GM18526 (cell line): ENCODE data around the gene GRID2.

Source experiments
- POLR2A ChIP-seq: IDR thresholded peaks from 3 replicates; pipeline ENCODE4 v1.6.1; 2011; ENCODE audit not compliant: insufficient read length; ENCODE audit errors: extremely low read depth

The GRID2 gene

DNA sequence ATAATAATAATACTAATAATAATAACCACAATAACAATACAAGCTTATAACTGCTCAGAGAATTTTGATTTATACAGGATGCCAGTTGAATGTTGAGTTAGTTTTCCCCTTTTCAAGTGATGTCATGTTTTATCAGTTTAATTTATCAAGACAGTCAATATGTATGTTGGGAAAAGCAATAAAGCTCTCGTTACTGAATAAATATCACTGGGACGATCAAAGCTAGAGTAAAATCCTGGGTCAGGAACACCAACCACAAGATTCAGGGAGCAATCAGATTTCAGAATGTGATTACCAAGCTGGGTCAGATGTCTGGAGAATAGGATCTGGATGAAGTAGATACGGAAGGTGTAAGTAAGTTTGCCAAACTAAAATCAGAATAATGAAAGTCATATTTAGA lies 179.6 kb downstream of the GRID2 start:
- TF ChIP-seq POLR2A = no peak

GRCh38 chr4:92488496-92488895 lies 184.7 kb downstream of the GRID2 start:
- no peak for TF ChIP-seq POLR2A

DNA sequence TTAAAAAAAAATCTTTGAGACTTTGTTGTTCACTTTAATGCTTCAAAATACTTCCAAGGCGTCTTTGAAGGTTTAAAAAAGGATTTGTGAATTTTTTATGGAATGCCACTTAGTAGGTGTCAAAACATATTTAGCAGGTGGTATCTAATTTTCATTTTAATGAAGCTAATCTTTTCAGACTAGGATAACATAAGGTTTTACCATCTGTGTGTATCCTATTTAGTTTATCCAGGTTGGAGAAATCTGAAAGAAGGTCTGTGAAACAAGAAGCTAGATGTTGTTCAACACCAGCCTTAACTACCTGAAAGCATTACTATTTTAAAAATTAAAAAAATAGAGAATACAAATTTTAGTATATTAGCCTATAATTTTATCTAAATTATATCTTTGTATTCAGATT lies 193.4 kb downstream of the GRID2 start:
- no peak for TF ChIP-seq POLR2A

DNA sequence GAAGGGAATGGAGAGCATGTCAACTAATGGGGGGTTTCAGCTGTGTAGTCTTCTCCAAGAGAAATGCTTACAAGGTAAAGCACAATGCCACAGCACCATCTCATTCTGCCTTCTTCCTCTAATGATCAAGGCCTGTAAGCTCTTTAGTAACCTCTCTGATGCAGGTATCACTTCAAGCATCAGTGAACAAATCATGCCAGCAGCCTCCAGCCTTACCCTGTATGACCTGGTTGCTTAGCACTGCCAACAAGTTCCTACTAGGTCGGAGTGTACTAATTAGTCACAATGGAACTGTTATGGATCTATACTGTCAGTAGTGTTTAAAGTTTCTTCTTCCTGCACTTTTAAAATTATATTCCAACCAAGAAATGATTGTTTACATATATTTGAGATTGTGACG lies 197.7 kb downstream of the GRID2 start:
- TF ChIP-seq POLR2A = no peak

- no peak for TF ChIP-seq POLR2A
These were observed 203.2 kb downstream of the GRID2 start for GRCh38 chr4:92506933-92507332.

- TF ChIP-seq POLR2A = no peak
These were observed 210.9 kb downstream of the GRID2 start for GRCh38 chr4:92514627-92515026.

GRCh38 chr4:92516450-92516849 lies 212.7 kb downstream of the GRID2 start:
- TF ChIP-seq POLR2A = no peak

DNA sequence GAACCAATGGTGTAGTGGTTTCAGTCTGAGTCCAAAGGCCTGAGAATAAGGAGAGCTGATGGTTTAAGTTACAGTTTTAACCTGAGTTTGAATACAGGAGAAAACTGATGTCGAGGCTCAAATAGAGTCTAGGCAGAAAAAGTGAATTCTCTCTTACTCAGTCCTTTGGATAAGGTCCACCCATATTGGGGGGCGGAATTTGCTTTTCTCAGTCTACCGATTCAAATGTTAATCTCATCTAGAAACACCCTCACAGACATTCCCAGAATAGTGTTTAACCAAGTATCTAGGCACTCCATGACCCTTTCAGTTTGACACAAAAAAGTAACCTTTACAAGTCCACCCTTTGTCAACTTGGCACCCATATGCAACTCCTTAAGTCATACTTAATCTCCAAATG lies 216.0 kb downstream of the GRID2 start:
- TF ChIP-seq POLR2A = no peak

DNA sequence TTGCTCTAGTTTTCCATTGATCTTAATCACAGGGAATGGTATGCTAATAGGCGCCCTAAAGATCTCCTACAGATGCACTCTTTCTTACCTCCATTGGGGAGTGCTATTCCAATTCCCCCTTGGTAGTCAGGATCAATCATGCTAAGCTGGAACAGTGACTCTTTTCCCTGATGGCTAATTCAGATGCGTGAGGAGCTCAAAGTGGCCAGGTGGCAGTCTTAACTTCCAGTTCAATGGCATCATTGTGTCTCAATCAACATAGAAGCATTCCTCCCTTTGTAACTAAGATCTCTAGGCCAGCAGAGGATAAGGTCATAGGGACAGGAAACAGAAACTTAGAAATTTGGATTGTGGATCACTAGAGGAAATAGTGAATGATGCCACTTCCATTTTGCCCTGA lies 216.8 kb downstream of the GRID2 start:
- TF ChIP-seq POLR2A = no peak

GRCh38 chr4:92521941-92522340 lies 218.2 kb downstream of the GRID2 start:
- TF ChIP-seq POLR2A = no peak

DNA sequence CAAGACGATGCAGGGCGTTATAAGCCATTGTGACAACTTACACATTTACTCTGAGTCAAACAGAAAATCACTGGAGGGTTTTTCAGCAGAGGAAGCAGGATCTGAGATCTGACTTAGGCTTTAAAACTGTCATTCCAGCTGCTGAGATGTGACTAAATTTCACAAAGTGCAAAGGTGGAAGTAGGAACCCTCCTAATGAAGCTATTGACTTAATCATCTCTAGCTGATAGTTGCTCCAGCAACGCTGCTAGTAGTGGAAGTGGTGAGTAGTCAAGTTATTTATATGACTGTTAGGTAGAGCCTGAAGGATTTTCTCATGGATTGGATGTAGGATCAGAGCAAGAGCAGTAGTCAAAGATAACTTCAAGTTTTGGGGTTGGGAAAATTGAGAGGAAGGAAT lies 218.6 kb downstream of the GRID2 start:
- TF ChIP-seq POLR2A = no peak

GRCh38 chr4:92524131-92524530 lies 220.4 kb downstream of the GRID2 start:
- no peak for TF ChIP-seq POLR2A

- TF ChIP-seq POLR2A = no peak
These were observed 224.8 kb downstream of the GRID2 start for GRCh38 chr4:92528541-92528940.

GRCh38 chr4:92529510-92529909 lies 225.7 kb downstream of the GRID2 start:
- no peak for TF ChIP-seq POLR2A

DNA sequence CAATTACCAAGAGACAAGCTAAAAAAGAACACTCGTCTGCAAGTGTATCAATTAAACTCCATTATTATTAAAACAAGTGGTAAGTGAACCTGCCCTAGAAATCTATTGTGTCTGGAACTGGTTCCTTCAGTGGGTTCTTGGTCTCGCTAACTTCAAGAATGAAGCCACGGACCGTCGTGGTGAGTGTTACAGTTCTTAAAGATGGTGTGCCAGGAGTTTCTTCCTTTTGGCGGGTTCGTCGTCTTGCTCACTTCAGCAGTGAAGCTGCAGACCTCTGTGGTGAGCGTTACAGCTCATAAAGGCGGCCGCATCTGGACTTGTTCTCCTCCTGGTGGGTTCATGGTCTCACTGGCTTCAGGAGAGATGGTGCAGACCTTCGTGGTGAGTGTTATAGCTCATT lies 231.8 kb downstream of the GRID2 start:
- no peak for TF ChIP-seq POLR2A

DNA sequence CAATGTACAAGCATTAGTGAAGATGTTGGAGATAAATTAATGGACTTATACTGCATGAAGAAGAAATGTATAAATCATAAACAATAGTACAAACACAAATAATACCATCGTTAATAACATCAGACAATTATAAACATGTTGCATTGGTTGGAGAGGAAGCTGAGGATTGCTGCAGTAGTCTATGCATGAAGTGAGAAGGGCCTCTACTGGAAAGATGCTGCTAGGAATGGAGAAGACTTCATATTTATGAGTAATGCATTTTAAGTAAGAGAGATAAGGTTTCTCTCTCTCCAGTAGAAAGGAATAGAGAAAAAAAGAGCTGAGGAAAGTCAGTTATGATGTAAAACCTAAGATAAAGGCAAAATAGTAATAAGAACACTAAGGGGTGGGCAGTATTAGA lies 247.8 kb downstream of the GRID2 start:
- no peak for TF ChIP-seq POLR2A

DNA sequence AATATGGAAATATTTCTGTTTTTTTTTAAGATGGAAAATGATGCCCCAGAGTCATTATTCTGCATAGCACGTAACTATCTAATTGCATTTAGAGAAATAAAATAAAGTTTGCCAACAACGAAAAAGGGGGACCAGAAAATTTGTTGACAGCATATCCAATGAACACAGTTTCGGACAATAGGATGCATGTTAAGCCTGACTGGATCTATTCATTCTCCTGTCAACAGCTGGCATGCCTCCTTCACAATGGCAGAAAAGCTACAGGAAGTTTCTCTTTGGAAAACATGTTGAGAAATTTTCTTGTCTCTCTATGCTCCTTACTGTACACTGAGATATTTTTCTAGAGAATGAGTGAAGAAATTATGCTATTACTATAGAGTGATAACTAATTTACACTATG lies 262.5 kb downstream of the GRID2 start:
- no peak for TF ChIP-seq POLR2A

DNA sequence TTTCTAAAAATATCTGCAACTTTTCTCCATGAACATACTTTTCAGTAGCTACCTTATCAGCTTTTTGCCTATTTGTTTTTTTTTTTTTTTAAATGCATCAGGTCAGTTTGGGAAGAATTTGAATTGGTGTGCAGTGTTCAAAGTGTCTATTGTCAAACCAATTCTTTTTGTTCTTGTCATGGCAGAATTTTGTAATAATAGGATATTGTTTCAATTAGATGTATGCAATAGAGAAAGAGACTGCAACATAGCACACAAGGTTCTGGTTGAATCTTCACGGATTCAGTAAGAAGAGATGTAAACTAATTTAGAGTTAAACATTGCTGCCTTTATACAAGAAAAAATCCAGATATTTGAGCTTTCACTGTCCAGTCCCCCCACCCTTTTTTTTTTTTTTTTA lies 277.1 kb downstream of the GRID2 start:
- TF ChIP-seq POLR2A = no peak
